Fibroblast of peridontal ligament (primary cell): ENCODE results near the gene CST8.

Experiments used
- DNase-seq: peaks from one replicate; pipeline ENCODE4 v3.0.0-alpha.2; 2010; ENCODE audit errors: extremely low read depth

Gene CST8

DNA sequence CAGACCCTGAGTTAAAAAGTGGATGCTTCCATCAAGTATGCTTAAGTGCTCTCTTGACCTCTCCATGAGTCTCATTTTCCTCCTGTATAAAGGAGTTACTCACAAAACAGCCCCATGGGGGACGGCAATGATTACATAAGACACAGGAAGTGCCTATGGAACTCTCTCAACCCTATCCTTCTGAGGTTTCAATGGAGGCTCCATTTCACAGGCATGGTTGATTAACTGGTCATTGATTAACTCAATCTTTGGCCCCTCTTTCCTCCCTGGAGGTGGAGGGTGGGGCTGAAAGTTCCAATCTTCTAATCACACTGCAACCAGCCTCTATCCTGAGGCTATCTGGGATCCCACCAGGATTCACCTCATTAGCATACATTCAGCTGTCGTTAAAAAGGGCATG, 29.3 kb downstream of the CST8 start:
- no peak for DNase-seq

DNA sequence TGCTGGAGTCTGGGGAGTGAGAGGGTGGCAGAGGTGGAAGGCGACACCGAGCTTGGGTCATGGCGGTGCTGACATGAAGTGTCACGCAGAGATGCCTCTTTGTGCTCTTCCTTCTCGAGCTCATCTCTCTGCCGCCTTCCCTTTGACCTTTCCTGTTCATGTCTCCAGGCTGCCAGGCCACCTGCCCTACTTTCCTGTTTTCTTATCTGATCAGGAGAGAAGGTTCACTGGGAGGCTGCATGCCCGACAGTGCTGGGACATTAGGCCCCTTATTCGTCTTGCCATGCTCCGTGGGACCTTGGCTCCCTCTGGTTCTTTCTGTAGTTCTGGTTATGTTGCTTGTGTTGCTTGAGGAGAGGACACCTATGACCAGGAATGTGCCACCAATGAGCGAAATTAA, 33.2 kb downstream of the CST8 start:
- DNase-seq = no peak

DNA sequence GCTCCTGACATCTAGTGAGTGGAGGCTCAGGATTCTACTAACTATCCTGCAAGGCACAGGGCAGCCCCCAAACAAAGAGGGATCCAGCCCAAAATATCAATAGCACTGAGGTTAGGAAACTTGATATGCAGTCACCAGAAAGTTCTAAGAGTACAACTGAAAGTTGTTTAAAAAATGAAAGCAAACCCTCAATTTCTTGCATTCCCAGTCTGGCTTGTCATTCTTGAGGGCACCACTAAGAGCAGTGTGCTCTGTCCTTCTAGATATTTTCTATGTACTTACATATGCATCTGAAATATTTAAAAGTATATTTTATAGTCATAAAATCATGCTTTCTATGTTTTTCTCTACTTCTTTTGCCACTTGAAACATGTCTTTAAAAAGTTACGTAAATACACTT, 35.9 kb downstream of the CST8 start:
- no peak for DNase-seq

DNA sequence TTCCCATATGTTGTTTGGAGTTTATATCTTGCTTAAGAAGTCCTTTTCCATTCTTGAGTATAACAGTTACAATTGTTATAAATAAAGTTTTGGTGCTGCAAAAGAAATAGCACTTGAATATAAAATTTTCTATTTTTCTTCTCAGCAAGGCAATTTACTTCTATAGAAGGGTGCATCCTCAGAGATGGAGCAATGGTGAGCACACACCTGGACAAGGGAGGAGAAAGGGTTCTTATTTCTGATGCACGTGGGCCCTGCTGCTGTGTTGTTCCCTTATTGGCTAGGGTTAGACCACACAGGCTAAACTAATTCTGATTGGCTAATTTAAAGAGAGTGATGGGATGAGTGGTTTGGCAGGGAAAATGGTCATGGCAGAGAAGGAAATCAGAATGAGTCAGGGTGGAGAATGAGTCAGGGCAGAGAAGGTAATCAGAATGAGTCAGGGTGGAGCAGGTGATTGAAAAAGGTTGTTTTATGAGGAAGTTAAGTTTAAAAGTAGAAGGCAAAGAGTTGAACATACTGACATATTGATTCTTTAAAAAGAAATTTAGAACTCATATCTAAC, 38.0 kb downstream of the CST8 start:
- no peak for DNase-seq

GRCh38 chr20:23530937-23531567, 40.1 kb downstream of the CST8 start:
- no peak for DNase-seq

DNA sequence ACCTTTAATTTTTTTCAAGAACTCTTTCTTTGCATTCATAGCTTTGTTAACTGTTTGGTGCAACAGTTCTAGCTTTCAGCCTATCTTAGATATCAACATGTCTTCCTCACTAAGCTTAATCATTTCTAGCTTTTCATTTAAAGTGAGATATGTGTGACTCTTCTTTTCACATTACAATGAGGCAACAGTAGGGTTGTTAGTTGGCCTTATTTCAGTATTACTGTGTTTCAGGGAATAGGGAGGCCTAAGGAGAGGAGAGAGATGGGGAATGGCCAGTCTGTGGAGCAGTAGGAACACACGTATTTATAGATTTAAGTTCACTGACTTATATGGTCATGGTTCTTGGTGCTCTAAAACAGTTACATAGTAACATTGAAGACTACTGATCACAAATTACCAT, 41.6 kb downstream of the CST8 start:
- DNase-seq = no peak

DNA sequence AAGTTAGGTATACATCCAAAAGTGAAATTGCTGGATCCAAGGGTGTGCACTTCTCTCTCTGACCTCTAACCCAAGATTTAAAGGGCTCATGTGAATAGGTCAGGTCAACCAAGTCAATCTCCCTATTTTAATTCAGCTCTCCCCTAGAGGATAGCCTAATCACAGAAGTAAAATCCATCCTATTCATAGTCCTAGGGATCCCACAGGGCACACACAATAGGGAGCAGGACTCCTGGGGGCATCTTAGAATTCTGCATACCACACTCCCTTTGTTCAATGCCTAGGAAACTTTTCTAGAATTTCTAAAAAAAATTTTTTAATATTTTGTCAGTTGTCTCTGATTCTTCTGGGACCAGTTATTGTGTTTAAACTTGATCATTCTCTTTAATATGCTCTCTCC, 42.2 kb downstream of the CST8 start:
- DNase-seq = no peak

- DNase-seq = no peak
Measured at GRCh38 chr20:23534801-23535593, 44.1 kb downstream of the CST8 start.

DNA sequence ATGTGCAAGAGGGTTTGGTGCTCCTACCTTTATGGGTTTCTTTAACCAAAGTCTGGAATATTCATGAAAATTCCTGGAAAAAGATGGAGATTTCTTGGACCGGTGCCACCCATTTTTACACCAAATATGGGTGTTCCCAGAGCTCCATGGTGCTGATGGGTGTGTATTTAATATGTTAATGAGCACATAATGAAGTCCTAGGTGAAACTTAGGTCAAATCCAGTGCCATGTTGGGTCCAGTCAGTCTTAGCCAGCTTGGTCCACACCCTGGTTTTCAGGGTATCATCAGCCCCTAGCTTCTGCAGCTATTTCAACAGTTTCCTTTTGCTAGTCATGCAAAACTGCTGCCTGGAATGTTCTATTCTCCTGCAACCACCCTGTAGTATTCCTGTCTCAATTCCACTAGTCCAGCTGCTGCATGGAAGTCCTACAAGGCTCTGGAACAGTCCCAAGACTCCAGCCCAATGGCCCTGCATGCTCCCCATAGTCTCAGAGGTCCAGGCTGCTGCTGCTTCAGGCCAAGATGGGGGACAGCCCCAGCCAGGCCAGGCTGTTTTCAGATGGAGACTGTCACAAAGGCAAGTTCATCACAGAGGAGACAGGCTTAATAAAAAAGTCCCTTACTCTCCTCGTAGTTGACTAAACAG, 45.5 kb downstream of the CST8 start:
- no peak for DNase-seq

DNA sequence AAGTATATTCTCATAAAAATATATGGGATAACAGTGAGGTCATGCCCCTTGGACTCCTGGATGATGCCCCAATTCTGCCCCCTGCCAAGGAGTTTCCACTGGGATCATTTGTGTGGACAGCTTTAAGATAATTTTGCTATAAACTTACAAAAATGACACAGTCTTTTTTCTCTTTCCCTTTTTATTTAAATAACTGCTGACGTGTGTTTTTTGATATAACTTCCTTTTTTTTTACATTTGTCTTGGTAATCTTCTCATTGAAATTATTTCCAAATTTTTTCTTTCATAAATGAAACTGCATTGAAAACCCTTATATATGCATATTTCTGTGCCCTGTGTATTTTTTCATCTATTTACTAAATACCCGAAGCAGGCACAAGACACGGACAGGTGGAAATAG, 46.1 kb downstream of the CST8 start:
- DNase-seq = no peak

GRCh38 chr20:23540624-23541023, 49.7 kb downstream of the CST8 start:
- DNase-seq = no peak

- DNase-seq = no peak
Measured at GRCh38 chr20:23541330-23541729, 50.4 kb downstream of the CST8 start.

DNA sequence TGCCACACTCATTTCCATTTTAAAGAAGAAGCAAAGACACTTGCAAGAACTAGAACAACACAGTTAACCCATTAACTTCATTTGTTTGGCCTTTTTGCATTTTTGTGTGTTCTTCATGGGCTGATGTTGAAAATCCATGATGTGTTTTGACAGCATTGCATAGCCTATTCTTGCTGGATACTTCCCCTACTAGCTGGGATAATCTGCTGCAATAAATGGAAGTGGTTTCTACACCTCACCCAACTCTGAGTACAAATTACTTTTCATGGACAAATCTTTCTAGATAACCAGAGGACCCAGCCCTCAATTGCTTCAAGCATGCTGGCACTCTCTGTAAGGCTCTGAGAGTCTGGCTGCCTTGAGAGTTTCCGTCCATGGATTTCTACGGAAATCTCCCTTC, 50.9 kb downstream of the CST8 start:
- DNase-seq = no peak

- no peak for DNase-seq
Measured at GRCh38 chr20:23542801-23543200, 51.9 kb downstream of the CST8 start.

- no peak for DNase-seq
Measured at GRCh38 chr20:23544133-23544532, 53.2 kb downstream of the CST8 start.
